SK-N-SH (cell line): ENCODE results near the gene PTPRG. TPM values are rescaled to one million over a fixed set of nuclear protein-coding genes. Genes with fewer than 3 reads are reported as not detected.

Experiments used
- CTCF ChIA-PET: fragments of 300-600, 350-600 bp; formaldehyde crosslinking; extraction: SDS; loops from one replicate; lab custom pipeline; 2021; lab: Yijun Ruan, JAX
- POLR2A ChIA-PET: fragments of 350-600 bp; sonication (Branson Sonifier 250); formaldehyde crosslinking; extraction: SDS; loops from one replicate; lab custom pipeline; 2020; ENCODE audit warnings: antibody characterized with exemption, inconsistent platforms; lab: Yijun Ruan, JAX
- DNase-seq: peaks from one replicate; pipeline ENCODE4 v3.0.0; 2012
- H2AFZ ChIP-seq: fragments of 200-600 bp; sonication (generic); 2 replicates; pipeline ENCODE4 v1.8.1; 2016; ENCODE audit warnings: antibody characterized with exemption, mild to moderate bottlenecking, low read depth
- H3F3A ChIP-seq: fragments of 200-600 bp; sonication (generic); replicated peaks from 2 replicates; pipeline ENCODE3; 2016; ENCODE audit warnings: antibody characterized with exemption, mild to moderate bottlenecking; ENCODE audit not compliant: insufficient read depth
- H3K27ac ChIP-seq, 2 experiments: fragments of 200-500 bp in 1 of 2; fragments of 200-600 bp in 1 of 2; sonication (Bioruptor generic) in 1 of 2; sonication (generic), shearing (Covaris generic) in 1 of 2; 2 replicates each; pipeline versions ENCODE4 v1.5.1 to v1.6.1; 2014 to 2016; ENCODE audit warnings: low read depth in 2 of 2, inconsistent platforms in 1 of 2, low read length in 1 of 2, mild to moderate bottlenecking in 1 of 2, mixed read lengths in 1 of 2
- H3K27me3 ChIP-seq: fragments of 200-600 bp; sonication (generic), shearing (Covaris generic); 2 replicates; pipeline ENCODE4 v1.6.1; 2016; ENCODE audit warnings: mixed run types; ENCODE audit not compliant: insufficient read depth
- H3K36me3 ChIP-seq, 2 experiments: fragments of 200-500 bp in 1 of 2; fragments of 200-600 bp in 1 of 2; sonication (Bioruptor generic) in 1 of 2; sonication (generic) in 1 of 2; replicated peaks in 1 of 2; 2 replicates each; pipeline versions ENCODE3 to v1.5.1; 2014 to 2016; ENCODE audit warnings: low read length in 1 of 2, mild to moderate bottlenecking in 1 of 2; ENCODE audit not compliant: insufficient read depth in 2 of 2, control insufficient read depth in 1 of 2
- H3K4me1 ChIP-seq, 2 experiments: fragments of 200-500 bp in 1 of 2; fragments of 200-600 bp in 1 of 2; sonication (Bioruptor generic) in 1 of 2; sonication (generic), shearing (Covaris generic) in 1 of 2; 2 replicates each; pipeline versions ENCODE4 v1.5.1 to v1.6.1; 2014 to 2016; ENCODE audit warnings: low read depth in 1 of 2, low read length in 1 of 2, mixed run types in 1 of 2; ENCODE audit not compliant: insufficient read depth in 2 of 2, control insufficient read depth in 1 of 2
- H3K4me2 ChIP-seq: fragments of 200-600 bp; sonication (generic), shearing (Covaris generic); 2 replicates; pipeline ENCODE4 v1.6.1; 2017; ENCODE audit warnings: mixed run types
- H3K4me3 ChIP-seq, 2 experiments: fragments of 200-500 bp in 1 of 2; fragments of 200-600 bp in 1 of 2; sonication (Bioruptor generic) in 1 of 2; sonication (generic), shearing (Covaris generic) in 1 of 2; 2 replicates each; pipeline versions ENCODE4 v1.5.1 to v1.8.1; 2014 to 2016; ENCODE audit warnings: low read depth in 2 of 2, inconsistent platforms in 1 of 2, low read length in 1 of 2, mild to moderate bottlenecking in 1 of 2, mixed read lengths in 1 of 2, moderate library complexity in 1 of 2
- H3K79me2 ChIP-seq: fragments of 200-600 bp; sonication (generic); 2 replicates; pipeline ENCODE4 v1.8.1; 2017; ENCODE audit warnings: mild to moderate bottlenecking; ENCODE audit not compliant: insufficient read depth
- H3K9ac ChIP-seq: fragments of 200-600 bp; sonication (generic); 2 replicates; pipeline ENCODE4 v1.6.1; 2017; ENCODE audit warnings: mixed run types
- H3K9me2 ChIP-seq: fragments of 200-600 bp; sonication (generic); 2 replicates; pipeline ENCODE4 v1.6.1; 2017; ENCODE audit warnings: mixed run types
- H3K9me3 ChIP-seq: fragments of 200-600 bp; sonication (generic); 2 replicates; pipeline ENCODE4 v1.6.1; 2017; ENCODE audit warnings: mixed run types, mild to moderate bottlenecking, moderate library complexity
- H4K20me1 ChIP-seq: fragments of 200-600 bp; sonication (generic); 2 replicates; pipeline ENCODE4 v1.6.1; 2017; ENCODE audit warnings: mild to moderate bottlenecking, mixed run types; ENCODE audit not compliant: insufficient read depth
- CTCF ChIP-seq: fragments of 200-600 bp; sonication (generic); IDR thresholded peaks from 2 replicates; pipeline ENCODE4 v1.6.1; 2017; ENCODE audit warnings: antibody characterized with exemption, mild to moderate bottlenecking, moderate library complexity
- EP300 ChIP-seq, 2 experiments: IDR thresholded peaks; 2 replicates each; pipeline versions ENCODE4 v1.4.0 to v1.6.1; 2012; ENCODE audit warnings: borderline replicate concordance in 1 of 2, low read depth in 1 of 2, low read length in 1 of 2
- EZH2phosphoT487 ChIP-seq: fragments of 200-600 bp; sonication (generic); IDR thresholded peaks from 2 replicates; pipeline ENCODE4 v1.6.1; 2017; ENCODE audit warnings: low read depth, mixed run types, mild to moderate bottlenecking, antibody characterized with exemption, moderate library complexity, borderline replicate concordance
- FOXJ3 ChIP-seq: sonication (generic); formaldehyde crosslinking; IDR thresholded peaks from 2 replicates; pipeline ENCODE4 v1.5.1; 2020; ENCODE audit warnings: mild to moderate bottlenecking, missing genetic modification reagents
- FOXM1 ChIP-seq: IDR thresholded peaks from 2 replicates; pipeline ENCODE4 v1.4.0; 2012; ENCODE audit warnings: low read depth, mild to moderate bottlenecking
- GABPA ChIP-seq: IDR thresholded peaks from 2 replicates; pipeline ENCODE4 v1.4.0; 2012; ENCODE audit warnings: low read depth, mild to moderate bottlenecking
- GATA2 ChIP-seq: sonication (generic); formaldehyde crosslinking; IDR thresholded peaks from 2 replicates; pipeline ENCODE4 v1.5.0; 2020; ENCODE audit warnings: mild to moderate bottlenecking, missing genetic modification reagents
- NRF1 ChIP-seq: IDR thresholded peaks from 2 replicates; pipeline ENCODE4 v1.6.1; 2012; ENCODE audit warnings: low read depth, mild to moderate bottlenecking, low read length
- RCOR1 ChIP-seq: fragments of 150-350 bp; IDR thresholded peaks from 2 replicates; pipeline ENCODE4 v1.6.1; 2017; ENCODE audit warnings: antibody characterized with exemption, low read length
- REST ChIP-seq: IDR thresholded peaks from 2 replicates; pipeline ENCODE4 v1.6.1; 2012; ENCODE audit warnings: mild to moderate bottlenecking, low read depth, low read length, moderate library complexity
- RFX5 ChIP-seq: IDR thresholded peaks from 2 replicates; pipeline ENCODE4 v1.6.1; 2012; ENCODE audit warnings: mild to moderate bottlenecking, improper control_type of control experiment, low read length
- RXRA ChIP-seq: IDR thresholded peaks from 2 replicates; pipeline ENCODE4 v1.4.0; 2012; ENCODE audit warnings: low read depth, mild to moderate bottlenecking, borderline replicate concordance
- SMC3 ChIP-seq: IDR thresholded peaks from 2 replicates; pipeline ENCODE4 v1.6.1; 2012; ENCODE audit warnings: low read depth, low read length, improper control_type of control experiment
- USF1 ChIP-seq: IDR thresholded peaks from 2 replicates; pipeline ENCODE4 v1.4.0; 2012; ENCODE audit warnings: low read depth, borderline replicate concordance
- USF2 ChIP-seq: fragments of 150-350 bp; IDR thresholded peaks from 2 replicates; pipeline ENCODE4 v1.6.1; 2017; ENCODE audit warnings: antibody characterized with exemption, low read length, low read depth, borderline replicate concordance
- YY1 ChIP-seq: IDR thresholded peaks from 2 replicates; pipeline ENCODE4 v1.4.0; 2012; ENCODE audit warnings: low read depth, mild to moderate bottlenecking
- WGBS: methylation state at CpG from one replicate; pipeline ENCODE4 v1.1.6; 2017; ENCODE audit warnings: low lambda C conversion rate; 5-methylcytosine and 5-hydroxymethylcytosine counted together
- polyA plus RNA-seq, 3 experiments: library from polyadenylated mRNA; depleted of rRNA; stranded (reverse); fragments of >200 nt; gene quantifications; 2 replicates each; pipeline ENCODE4 v1.2.3, GENCODE V29; 2012
- TF ChIP-seq, protein P1 (sequence below): IDR thresholded peaks from 2 replicates; pipeline ENCODE4; 2012
- TF ChIP-seq, protein P2 (sequence below): fragments of 150-350 bp; IDR thresholded peaks from 2 replicates; pipeline ENCODE4 v1.6.1; 2016; ENCODE audit warnings: mild to moderate bottlenecking, low read depth, low read length

PTPRG gene
- polyA plus RNA-seq, 1 of the 3 experiments (the other 2 are of a cell fraction): 14.1 TPM

DNA sequence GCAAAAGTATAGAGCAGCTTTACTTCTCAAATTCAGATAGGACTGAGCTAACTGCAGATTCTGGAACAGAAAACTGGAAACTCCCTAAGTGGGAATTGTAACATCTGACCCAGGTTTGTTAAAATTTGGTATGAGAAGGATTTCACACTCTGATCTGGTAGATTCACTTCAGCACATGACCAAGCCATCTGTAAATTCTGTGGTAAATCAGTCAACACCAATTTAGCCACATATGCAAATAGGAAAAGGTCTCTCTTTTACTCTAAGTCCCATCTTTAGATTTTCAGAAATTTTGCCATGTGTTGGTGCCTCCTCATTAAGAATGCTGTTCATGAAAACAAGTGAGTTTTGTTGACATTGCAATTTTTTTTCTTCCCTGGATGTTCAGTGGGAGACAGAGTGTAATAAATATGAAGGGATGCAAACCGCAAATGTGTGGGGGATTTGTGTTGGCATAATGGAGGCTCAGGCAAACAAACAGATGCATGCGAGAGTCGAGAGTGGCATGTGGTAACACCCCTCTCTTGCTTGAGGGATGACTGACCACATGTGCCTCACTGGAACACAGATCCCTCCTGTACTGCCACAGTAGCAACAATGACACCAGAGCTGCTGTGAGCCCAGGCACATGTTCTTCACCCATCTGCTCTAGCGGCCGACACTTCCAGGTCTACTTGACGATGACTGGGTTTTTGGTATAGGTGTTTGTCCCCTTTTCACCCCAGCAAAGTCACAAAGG lies 665.4 kb downstream of the PTPRG start (continued):
- TF ChIP-seq FOXM1 (no peak), GATA2 (CRISPR knock-in tag) (no peak), EP300 (IDR thresholded peaks at IDR 0.05; ENCODE audit: borderline replicate concordance in 1 of 2, low read depth in 1 of 2, low read length in 1 of 2) (no peak), CTCF (no peak), USF1 (no peak)

GRCh38 chr3:62228467-62228866 lies 667.1 kb downstream of the PTPRG start:
- Histone ChIP-seq H2AFZ (no peak overlapping the region), H3K79me2 (no peaks in the 10 kb centered on the region), H3K4me3 (no peak overlapping the region), H3K9me3 (no peaks in the 10 kb centered on the region), H3K4me1 (no peaks in the 10 kb centered on the region), H3K4me2 (no peak overlapping the region), H3K9me2 (no peaks in the 10 kb centered on the region), H3K36me3 (no peaks in the 10 kb centered on the region), H3K9ac (no peak overlapping the region), H3F3A (no peaks in the 10 kb centered on the region), H3K27ac (no peak overlapping the region), H4K20me1 (no peaks in the 10 kb centered on the region), H3K27me3 (no peaks in the 10 kb centered on the region)
- POLR2A ChIA-PET: no interaction called here
- DNase-seq: no peak
- WGBS: 90% methylated on average over 3 of the region's 3 CpGs
- CTCF ChIA-PET: interaction anchor here (1.3 to 3.6 kb wide), 5 partner anchors 14 to 85 kb away, joined by 4 to 30 read pairs (median 11); no protein-coding TSS in a partner anchor
- TF ChIP-seq SMC3 (no peak), YY1 (no peak), EZH2phosphoT487 (no peak), GABPA (no peak), RCOR1 (no peak), RFX5 (no peak), USF1 (no peak), REST (no peak), NRF1 (no peak), FOXJ3 (no peak), RXRA (no peak), USF2 (no peak)
- TF ChIP-seq, protein P1, sequence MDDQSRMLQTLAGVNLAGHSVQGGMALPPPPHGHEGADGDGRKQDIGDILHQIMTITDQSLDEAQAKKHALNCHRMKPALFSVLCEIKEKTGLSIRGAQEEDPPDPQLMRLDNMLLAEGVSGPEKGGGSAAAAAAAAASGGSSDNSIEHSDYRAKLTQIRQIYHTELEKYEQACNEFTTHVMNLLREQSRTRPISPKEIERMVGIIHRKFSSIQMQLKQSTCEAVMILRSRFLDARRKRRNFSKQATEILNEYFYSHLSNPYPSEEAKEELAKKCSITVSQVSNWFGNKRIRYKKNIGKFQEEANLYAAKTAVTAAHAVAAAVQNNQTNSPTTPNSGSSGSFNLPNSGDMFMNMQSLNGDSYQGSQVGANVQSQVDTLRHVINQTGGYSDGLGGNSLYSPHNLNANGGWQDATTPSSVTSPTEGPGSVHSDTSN: no peak
- TF ChIP-seq, protein P2, sequence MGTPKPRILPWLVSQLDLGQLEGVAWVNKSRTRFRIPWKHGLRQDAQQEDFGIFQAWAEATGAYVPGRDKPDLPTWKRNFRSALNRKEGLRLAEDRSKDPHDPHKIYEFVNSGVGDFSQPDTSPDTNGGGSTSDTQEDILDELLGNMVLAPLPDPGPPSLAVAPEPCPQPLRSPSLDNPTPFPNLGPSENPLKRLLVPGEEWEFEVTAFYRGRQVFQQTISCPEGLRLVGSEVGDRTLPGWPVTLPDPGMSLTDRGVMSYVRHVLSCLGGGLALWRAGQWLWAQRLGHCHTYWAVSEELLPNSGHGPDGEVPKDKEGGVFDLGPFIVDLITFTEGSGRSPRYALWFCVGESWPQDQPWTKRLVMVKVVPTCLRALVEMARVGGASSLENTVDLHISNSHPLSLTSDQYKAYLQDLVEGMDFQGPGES: no peak
